OCI-LY1 (cell line): ENCODE measurements around the gene CACNA1C.

Experiments used
- H2AFZ ChIP-seq: fragments of 200-600 bp; sonication (generic), shearing (Covaris generic); 2 replicates; pipeline ENCODE4 v1.6.0; 2014; ENCODE audit warnings: antibody characterized with exemption, mild to moderate bottlenecking, low read length
- H3F3A ChIP-seq: fragments of 200-600 bp; sonication (generic), shearing (Covaris generic); 2 replicates; pipeline ENCODE4 v1.6.0; 2014; ENCODE audit warnings: mild to moderate bottlenecking, antibody characterized with exemption, low read length, moderate library complexity; ENCODE audit not compliant: insufficient read depth
- H3K27ac ChIP-seq: fragments of 200-600 bp; sonication (generic); 2 replicates; pipeline ENCODE4 v1.5.1; 2014; ENCODE audit warnings: low read length, mixed run types, mild to moderate bottlenecking, low read depth; ENCODE audit not compliant: poor library complexity, severe bottlenecking
- H3K27me3 ChIP-seq: fragments of 200-600 bp; sonication (generic); 2 replicates; pipeline ENCODE4 v1.6.0; 2014; ENCODE audit warnings: antibody characterized with exemption, mild to moderate bottlenecking, low read length, moderate library complexity; ENCODE audit not compliant: insufficient read depth
- H3K36me3 ChIP-seq: fragments of 200-600 bp; sonication (generic); 2 replicates; pipeline ENCODE4 v1.6.1; 2014; ENCODE audit warnings: mild to moderate bottlenecking, antibody characterized with exemption, low read length, moderate library complexity, mixed read lengths; ENCODE audit not compliant: insufficient read depth
- H3K4me1 ChIP-seq: fragments of 200-600 bp; sonication (generic); 2 replicates; pipeline ENCODE4 v1.5.1; 2014; ENCODE audit warnings: mild to moderate bottlenecking, low read length, moderate library complexity; ENCODE audit not compliant: insufficient read depth, severe bottlenecking
- H3K4me2 ChIP-seq: fragments of 200-600 bp; sonication (generic), shearing (Covaris generic); 2 replicates; pipeline ENCODE4 v1.6.1; 2014; ENCODE audit warnings: low read length
- H3K4me3 ChIP-seq: fragments of 200-600 bp; sonication (generic); 2 replicates; pipeline ENCODE4 v1.5.1; 2014; ENCODE audit warnings: low read length, low read depth, mild to moderate bottlenecking, mixed read lengths; ENCODE audit not compliant: poor library complexity, severe bottlenecking
- H3K79me2 ChIP-seq: fragments of 200-600 bp; shearing (Covaris generic); 2 replicates; pipeline ENCODE4 v1.6.1; 2016; ENCODE audit warnings: mixed run types, low read length, mixed read lengths; ENCODE audit not compliant: insufficient read depth
- H3K9ac ChIP-seq: fragments of 200-600 bp; sonication (generic), shearing (Covaris generic); 2 replicates; pipeline ENCODE4 v1.6.1; 2014; ENCODE audit warnings: mild to moderate bottlenecking, low read length, mixed read lengths
- H3K9me2 ChIP-seq: fragments of 200-600 bp; sonication (generic), shearing (Covaris generic); 2 replicates; pipeline ENCODE4 v1.6.1; 2014; ENCODE audit warnings: low read depth, mild to moderate bottlenecking, low read length, mixed read lengths
- H3K9me3 ChIP-seq: fragments of 200-600 bp; shearing (Covaris generic); 2 replicates; pipeline ENCODE4 v1.6.1; 2014; ENCODE audit warnings: low read length, mixed read lengths
- H4K20me1 ChIP-seq: fragments of 200-600 bp; sonication (generic), shearing (Covaris generic); 2 replicates; pipeline ENCODE4 v1.6.0; 2016; ENCODE audit warnings: mild to moderate bottlenecking, low read length; ENCODE audit not compliant: insufficient read depth
- EZH2 ChIP-seq: fragments of 200-600 bp; sonication (generic), shearing (Covaris generic); IDR thresholded peaks from 2 replicates; pipeline ENCODE4 v1.8.0; 2017; ENCODE audit warnings: borderline replicate concordance, mixed run types, mild to moderate bottlenecking, antibody characterized with exemption, low read length, moderate library complexity, mixed read lengths
- TF ChIP-seq, protein P1 (sequence below): fragments of 200-600 bp; sonication (generic), shearing (Covaris generic); IDR thresholded peaks from 2 replicates; pipeline ENCODE4 v1.5.1; 2017; ENCODE audit warnings: mild to moderate bottlenecking, antibody characterized with exemption, low read length, moderate library complexity, mixed read lengths

CACNA1C gene

GRCh38 chr12:2224961-2225360 lies 172.2 kb downstream of the CACNA1C start:
- Histone ChIP-seq H3K9me2 (no peaks in the 10 kb centered on the region), H2AFZ (no peak overlapping the region), H3K27me3 (no peaks in the 10 kb centered on the region), H3K4me2 (no peak overlapping the region), H3K4me1 (peaks cover 5% of the 10 kb centered on the region), H3K36me3 (no peaks in the 10 kb centered on the region), H3K4me3 (no peak overlapping the region), H3K9ac (no peak overlapping the region), H4K20me1 (no peaks in the 10 kb centered on the region), H3K9me3 (0 out of 2 replicates have a peak, but pooled peaks cover 3% of the 10 kb centered on the region), H3K79me2 (no peaks in the 10 kb centered on the region), H3K27ac (no peak overlapping the region), H3F3A (no peaks in the 10 kb centered on the region)
- TF ChIP-seq, protein P1, sequence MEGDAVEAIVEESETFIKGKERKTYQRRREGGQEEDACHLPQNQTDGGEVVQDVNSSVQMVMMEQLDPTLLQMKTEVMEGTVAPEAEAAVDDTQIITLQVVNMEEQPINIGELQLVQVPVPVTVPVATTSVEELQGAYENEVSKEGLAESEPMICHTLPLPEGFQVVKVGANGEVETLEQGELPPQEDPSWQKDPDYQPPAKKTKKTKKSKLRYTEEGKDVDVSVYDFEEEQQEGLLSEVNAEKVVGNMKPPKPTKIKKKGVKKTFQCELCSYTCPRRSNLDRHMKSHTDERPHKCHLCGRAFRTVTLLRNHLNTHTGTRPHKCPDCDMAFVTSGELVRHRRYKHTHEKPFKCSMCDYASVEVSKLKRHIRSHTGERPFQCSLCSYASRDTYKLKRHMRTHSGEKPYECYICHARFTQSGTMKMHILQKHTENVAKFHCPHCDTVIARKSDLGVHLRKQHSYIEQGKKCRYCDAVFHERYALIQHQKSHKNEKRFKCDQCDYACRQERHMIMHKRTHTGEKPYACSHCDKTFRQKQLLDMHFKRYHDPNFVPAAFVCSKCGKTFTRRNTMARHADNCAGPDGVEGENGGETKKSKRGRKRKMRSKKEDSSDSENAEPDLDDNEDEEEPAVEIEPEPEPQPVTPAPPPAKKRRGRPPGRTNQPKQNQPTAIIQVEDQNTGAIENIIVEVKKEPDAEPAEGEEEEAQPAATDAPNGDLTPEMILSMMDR = no peak
- no peak for TF ChIP-seq EZH2

- Histone ChIP-seq H3K27me3 (no peaks in the 10 kb centered on the region), H3K27ac (no peak overlapping the region), H3K4me2 (no peak overlapping the region), H2AFZ (no peak overlapping the region), H3F3A (no peaks in the 10 kb centered on the region), H3K9me2 (no peaks in the 10 kb centered on the region), H3K9me3 (0 out of 2 replicates have a peak, but pooled peaks cover 3% of the 10 kb centered on the region), H3K4me1 (peaks cover 5% of the 10 kb centered on the region), H3K79me2 (no peaks in the 10 kb centered on the region), H4K20me1 (no peaks in the 10 kb centered on the region), H3K4me3 (no peak overlapping the region), H3K9ac (no peak overlapping the region), H3K36me3 (no peaks in the 10 kb centered on the region)
- TF ChIP-seq, protein P1 = no peak
- TF ChIP-seq EZH2 = no peak
Observed at GRCh38 chr12:2225696-2226095, 172.9 kb downstream of the CACNA1C start.

DNA sequence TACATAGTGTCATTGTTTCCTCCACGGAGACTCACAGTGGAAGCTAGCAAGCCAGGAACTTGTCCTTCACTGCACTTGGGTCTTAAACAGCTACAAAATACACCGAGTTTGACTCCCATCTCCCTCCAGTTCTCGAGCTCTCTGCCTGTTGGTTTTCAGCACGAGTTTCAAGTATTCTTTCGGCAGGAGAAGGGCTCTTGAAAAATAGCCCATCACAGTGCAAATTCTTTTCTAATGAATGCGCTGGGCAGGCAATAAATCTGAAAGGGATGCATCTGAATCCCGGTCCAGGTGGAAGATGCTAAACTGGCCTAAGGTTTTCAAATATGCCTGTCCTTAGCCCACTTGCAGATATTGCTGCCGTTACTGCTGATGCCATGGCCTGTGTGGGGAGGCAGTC lies 173.9 kb downstream of the CACNA1C start:
- no peak overlapping the region for H3K4me3 ChIP-seq
- no peaks in the 10 kb centered on the region for H3F3A ChIP-seq
- no peaks in the 10 kb centered on the region for H3K9me2 ChIP-seq
- no peak overlapping the region for H3K27ac ChIP-seq
- TF ChIP-seq EZH2 = no peak
- TF ChIP-seq, protein P1 = no peak
- H3K27me3 ChIP-seq = no peaks in the 10 kb centered on the region
- H3K79me2 ChIP-seq = no peaks in the 10 kb centered on the region
- no peaks in the 10 kb centered on the region for H4K20me1 ChIP-seq
- no peak overlapping the region for H3K4me2 ChIP-seq
- H3K36me3 ChIP-seq = no peaks in the 10 kb centered on the region
- H2AFZ ChIP-seq = no peak overlapping the region
- no peaks in the 10 kb centered on the region for H3K9me3 ChIP-seq
- H3K9ac ChIP-seq = no peak overlapping the region
- H3K4me1 ChIP-seq = peaks cover 9% of the 10 kb centered on the region
